CD4-positive, alpha-beta T cell treated with Interleukin-17A for 4 hours (primary cell): ENCODE results near the gene VTI1A.

Experiments
- DNase-seq: peaks from one replicate; pipeline ENCODE4 v3.0.0-alpha.2; 2020; ENCODE audit warnings: mixed read lengths

VTI1A gene

DNA sequence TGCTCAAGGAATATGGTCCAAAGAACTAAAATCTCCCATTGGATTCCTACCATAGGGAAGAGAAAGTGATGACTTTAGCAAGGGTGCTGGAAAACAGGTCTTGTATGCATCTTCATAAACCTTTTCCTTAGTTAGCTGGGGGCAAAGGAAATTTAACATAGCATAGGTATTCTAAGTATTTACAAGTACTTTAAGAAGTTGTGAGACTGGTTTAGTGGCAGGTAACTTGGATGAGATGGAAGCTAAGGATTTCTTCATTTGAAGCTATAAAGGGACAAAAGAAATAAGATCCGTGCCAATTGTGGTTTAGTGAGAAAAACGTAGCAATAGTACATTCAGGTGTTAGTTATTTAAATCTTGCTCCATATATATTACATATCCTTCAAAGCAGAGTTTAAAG lies 319.6 kb downstream of the VTI1A start:
- DNase-seq: no peak

DNA sequence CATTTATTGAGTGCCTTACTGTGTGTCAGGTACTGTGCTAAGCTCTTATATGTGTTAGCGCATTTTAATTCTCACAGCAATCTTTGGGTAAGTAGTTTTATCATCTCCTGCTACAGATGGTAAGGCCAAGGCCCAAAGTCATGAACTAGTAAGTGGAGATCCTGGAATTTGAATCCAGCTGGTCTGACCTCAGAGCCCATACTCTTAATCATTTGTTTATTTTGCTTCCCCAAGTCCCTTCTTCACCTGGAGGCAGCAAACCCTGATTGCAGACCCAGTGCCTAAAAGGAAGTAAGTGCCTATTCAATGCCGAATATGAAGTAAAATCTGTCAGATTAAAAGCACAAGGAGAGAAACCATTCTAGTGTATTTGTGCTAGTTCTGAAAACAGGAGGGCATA lies 320.1 kb downstream of the VTI1A start:
- no peak for DNase-seq

DNA sequence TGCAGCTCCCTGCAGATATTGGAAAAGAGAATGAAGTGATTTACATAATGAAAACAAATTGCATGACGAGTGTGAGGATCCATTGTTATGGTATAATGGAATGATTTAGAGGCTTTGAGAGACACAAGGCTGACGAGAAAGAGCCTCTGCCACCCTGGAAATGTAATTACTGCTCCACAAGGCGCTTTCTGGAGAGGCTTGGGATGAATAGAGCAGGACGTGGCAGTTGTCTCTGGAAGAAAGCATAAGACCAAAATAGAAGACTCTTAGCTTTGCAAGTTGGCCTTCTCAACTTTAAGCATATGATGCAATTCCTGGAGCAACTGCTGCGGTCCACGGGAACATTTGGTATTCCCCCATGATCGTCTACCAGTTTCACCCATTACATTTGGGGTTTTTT lies 321.1 kb downstream of the VTI1A start:
- DNase-seq: no peak

DNA sequence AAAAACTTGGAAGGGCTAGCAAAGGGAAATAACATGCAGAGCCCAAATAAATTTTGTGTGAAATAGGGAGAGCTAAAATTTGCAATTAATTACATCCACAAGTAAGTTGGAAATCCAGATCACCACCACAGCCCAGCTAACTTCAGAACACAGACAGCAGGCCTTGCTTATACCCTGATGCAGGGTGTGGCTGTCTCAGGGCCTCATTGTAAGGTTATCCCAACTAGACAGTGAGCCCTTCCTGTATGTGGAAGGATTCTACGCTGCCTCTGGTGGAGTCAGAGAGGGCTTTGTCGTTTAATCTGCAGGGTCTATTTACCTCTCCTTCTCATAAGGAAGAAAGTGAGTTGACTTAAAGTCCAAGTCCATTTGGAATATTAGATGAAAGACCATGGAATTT lies 322.1 kb downstream of the VTI1A start:
- no peak for DNase-seq

DNA sequence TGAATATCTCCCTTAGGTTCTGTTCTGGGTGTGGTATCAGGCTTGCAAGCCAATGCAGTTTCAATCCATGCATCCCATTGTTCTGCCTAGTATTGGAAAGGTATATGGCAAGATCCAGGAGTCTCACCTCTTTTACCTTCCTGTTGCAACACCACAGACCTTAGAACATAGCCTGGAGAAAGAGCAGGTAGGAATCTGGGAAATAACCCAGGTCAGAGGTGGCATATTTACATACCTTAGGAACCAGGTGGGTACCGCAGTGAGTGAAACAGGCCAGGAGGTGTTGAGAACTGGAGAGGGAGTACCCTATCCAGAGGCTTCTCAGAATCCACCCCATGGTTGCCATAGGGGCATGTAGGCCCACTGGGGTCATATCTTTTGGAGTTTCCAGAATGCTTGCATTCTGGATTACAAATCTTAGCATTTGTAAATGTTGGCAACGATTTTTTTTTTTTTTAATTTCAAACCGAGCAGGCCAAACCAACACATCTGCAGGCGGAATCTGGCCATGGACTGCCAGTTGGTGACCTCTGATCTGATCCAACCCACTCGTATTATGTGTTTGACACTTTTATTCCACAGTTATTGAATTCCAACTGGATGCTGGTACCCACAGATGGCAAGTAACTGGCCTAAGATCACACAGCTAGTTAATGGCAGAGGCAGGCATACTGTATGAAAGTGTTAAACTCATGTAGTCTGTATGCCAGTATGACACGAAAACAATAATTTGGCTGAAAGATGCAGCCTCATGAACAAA lies 322.8 kb downstream of the VTI1A start:
- no peak for DNase-seq

DNA sequence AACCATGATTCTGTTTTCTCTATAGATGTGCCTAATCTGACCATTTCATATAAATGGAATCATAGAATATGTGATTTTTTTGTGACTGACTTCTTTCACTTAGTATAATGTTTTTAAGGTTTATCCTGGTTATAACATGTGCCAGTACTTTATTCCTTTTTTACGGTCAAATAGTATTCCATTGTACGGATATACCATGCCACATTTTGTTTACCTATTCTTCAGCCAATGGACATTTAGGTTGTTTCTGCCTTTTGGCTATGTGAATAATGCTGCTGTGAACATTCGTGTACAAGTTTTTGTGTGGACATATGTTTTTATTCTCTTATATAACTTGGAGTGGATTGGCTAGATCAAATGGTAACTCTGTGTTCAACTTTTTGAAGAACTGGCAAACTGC lies 324.7 kb downstream of the VTI1A start:
- no peak for DNase-seq

DNA sequence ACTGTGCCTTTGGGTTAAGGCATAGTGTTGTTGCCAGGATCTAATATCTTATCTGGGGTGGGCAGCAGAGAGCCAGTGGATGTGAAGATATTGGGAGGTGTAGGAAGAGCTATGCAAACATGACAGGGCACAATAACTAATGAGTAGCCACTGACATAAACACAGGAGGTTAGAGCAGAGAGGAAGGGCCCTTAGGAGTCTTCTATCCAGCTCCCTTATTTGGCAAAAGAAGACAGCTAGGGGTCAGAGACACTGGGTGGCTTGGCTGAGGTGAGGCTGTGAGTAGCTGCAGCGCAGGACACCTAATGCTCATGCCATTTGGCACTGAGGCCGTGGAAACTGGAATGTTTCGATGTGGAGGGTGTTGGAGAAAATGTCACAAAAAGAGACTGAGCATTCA lies 326.8 kb downstream of the VTI1A start:
- DNase-seq: no peak

DNA sequence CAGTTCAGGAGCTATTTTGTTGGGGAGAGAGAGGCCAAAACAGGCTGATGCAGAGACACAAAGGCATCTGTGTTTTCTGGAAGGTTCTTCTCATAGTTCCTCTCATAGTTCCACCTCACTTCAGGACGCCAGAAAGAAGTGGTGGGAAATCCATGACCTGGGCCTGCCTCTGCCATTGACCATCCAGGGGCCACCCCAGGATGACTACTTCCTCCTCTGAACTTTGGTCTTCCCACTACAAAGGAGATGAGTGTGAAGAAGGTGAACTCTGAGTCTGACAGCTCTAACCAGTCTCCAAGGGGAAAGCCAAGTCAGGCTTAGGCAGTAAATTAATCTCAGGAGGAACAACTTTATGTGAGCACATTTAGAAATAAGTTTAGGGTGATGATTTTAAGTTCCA lies 327.2 kb downstream of the VTI1A start:
- DNase-seq: no peak

DNA sequence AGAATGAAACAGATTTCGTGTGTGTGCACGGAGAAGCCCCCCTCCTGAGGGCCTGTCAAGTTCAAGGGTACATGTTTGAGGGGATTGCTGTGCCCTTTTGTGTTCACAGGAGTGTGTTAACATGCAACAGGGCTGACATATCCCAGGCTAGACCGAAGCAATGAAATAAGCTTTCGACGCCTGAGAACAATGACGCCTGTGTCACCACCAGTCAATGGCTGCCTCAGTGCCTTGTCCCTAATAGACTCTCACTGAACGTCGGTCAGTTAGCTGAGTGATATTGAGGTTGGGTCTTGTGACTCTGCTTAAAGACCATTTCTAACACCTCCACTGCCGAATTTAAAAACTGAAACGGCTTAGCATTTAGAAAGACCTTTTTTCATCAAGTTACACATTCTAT lies 327.8 kb downstream of the VTI1A start:
- no peak for DNase-seq

DNA sequence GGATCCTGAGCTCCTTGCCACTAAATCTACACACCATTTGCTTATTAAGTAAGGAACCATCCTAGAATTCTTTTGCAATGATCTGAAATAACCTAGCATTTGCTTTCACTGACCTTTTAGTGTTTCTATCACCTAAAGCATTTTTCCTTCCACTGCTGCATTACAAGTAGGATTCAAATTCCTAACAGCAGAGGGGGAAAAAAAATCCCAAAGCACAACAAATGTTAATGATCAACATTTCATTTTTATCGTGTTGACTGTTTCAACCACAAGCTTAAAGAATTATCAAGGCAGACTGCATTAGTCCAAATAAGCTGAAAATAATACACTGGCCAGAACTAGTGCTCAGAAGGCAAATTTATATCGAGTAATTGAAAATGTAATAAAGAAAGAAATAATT lies 328.4 kb downstream of the VTI1A start:
- no peak for DNase-seq

DNA sequence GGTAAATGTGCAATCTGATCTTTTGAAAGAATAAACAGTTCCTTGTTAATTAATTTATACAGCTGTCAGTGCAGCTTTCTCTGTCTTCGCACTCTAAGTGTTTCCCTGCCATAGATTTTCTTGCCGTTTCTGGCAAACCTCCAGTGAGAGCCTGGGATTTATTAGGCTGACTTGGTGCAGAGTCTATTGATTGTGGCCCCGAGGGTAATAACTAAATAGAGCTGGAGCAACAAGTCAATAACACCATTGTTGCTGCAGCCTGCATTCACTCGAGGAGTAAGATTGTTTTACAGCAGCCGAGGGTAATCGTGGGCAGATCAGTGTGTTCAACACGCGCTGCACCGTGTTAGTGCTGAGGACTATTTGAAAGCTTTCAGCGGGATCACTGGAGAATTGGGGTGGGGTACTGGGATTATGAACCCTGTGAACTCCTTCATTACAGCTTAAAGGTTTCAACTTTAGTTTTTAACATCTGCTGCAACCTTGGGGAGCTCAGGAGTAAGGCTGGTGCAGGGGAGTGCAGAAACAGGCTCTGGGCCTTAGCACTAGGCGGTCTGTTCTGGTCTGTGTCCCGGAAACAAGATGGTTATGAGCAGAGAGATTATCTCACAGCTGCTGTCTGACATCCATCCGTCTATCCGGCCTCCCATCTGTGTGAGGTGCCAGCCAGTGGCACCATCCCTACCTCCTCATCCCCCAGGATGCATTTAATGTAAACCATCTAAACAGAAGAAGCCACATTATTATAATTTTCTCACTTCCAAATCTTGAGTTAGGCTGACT lies 329.1 kb downstream of the VTI1A start:
- DNase-seq: no peak

DNA sequence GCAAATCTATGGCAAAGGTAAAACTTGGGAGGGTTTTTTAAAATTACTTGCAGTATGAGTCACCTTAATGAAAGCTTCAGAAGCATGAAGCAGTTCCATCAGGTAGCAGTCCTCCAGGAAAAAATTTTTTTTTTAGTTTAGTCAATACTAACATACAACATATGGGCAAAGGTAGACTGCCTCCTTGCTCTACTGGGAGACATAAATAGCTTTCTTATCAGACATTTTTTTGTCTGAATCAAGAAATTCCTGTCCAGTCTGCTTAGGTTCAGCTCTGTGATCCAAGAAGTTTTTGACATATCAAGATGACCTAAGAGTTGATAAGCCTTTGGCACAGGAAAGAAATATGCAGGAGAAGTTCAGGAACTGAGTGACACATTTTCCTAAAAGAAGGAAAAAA lies 331.6 kb downstream of the VTI1A start:
- no peak for DNase-seq

DNA sequence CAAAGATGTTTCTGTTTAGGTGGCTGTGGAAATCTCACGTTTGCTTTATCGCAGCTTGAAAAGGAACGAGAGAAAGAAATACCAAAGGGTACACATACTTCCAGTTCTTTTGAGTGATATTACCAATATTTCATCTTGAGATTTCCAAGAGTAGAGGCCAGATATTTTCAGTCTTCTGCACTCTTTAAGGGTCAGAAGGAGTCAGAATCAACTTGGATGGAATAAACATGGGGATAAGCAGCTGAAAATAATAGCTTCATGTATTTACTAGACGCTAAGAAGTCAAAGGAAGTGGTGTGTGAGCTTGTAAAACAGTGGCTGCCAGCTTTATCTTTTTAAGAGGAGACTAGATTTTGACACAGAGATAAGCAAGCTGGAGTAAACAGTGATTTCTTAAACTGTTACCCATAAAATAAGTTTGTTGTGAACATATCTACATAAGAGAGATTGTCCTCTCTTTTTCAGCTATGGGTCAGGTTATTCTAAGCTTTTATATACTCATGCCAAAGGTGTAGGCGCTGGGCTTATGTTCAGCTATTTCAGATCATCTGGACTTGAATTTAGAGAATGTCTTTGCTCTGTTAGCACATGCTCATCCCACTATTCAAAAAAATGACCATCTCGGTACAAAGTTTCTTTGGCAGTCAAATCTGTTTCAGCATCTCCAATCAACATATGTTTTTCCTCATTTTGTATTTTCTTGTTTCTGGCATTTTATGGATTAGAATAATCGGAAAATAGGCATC lies 332.2 kb downstream of the VTI1A start:
- no peak for DNase-seq

DNA sequence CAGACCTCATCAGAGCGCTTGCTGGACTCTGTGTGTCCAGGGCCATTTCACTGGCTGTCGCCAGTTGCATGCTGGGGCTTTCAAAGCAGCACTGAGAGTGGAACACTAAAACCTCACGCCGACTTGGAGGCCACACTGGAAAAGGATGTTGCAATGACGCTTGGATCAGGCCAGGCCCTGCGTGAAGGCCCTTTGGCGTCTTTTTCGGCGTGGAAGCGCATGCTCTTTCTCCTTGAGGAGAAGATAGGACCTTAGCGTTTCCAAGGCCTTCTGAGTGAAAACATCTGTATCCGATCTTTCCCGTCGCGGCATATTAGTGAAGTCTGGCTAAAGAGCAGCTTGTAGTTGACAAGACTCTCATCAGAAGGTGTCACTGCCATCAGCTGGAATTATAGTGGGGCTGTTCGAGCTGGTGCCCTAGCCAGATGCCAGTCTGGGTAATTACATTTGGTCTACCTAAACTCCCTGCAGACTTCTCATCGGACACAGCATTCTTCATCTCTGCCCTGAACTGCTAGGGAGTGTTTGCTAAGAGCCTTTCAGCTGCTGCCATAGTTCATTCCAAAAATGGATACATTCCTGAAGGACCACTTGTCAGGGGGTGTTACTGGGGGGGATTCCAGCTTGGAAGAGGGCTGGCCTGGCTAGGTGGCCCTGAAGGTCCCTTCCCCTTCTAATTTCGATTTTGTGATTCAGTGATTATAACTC lies 335.3 kb downstream of the VTI1A start:
- no peak for DNase-seq

DNA sequence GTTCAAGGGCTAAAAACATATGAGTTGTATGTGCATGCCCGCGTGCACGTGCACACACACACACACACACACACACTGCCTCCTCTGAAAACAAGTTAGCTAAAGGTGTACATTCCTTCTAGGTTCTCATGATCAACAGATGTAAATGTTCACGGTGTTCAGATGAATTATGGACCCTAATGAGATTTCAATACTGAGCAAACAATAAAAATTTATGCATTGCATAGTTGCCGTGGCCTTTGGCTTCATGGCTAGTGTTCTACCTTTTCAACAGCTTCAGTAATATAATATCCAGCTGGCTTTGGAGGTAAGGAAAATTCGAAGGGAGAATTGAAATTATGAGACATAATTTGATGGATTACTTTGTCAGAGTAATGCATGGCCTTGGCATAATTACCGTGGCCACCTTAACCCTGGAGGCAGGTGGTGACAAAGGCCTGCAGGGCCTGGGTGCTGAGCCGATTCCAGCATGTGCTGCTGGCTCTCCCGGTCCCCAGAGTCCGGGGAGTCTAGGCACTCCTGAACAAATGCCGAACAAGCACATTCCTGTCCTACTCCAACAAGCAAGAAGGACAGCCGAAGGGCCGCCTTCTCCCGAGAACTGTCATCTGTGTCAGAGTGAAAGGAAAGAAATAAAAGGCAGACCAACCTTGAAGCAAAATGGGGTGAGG lies 336.5 kb downstream of the VTI1A start:
- DNase-seq: no peak

DNA sequence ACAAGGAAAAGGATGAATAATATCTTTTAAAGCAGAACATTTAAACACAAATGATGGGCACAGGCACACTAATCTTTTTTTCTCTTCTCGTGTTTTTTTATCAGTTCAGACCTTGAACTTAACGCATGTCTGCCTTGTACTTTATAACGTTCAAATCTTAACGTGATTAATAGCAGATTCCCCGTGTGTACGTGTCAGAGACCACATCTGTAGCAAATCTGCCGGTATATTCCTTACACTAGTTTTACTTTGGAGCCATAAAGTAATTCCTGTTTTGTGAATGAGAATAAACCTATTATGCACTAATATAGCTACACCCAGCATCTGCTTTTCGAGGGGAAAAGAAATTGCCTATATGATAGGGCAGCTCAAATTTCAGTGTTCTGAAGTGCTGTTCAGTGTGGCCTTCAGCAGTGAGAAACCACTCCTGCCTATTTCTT lies 337.0 kb downstream of the VTI1A start:
- DNase-seq: no peak

DNA sequence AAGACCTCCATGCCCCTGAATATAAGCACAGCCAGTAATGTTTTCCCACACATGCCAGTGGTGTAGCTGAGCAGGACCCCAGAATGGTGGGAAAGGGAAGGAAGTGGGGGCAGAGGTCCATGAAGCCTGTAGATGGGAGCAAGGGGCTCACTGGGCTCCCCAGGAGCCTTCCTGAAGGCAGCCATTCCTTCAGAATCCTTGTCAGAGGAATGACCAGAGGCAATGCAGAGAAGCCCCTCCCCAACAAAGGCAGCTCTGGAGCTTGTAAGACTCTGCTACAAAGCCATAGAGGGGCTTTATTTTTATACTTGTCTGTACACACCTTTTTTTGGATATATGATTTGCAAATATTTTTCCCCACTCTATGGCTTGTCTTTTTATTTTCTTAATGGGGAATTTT lies 338.1 kb downstream of the VTI1A start:
- no peak for DNase-seq

DNA sequence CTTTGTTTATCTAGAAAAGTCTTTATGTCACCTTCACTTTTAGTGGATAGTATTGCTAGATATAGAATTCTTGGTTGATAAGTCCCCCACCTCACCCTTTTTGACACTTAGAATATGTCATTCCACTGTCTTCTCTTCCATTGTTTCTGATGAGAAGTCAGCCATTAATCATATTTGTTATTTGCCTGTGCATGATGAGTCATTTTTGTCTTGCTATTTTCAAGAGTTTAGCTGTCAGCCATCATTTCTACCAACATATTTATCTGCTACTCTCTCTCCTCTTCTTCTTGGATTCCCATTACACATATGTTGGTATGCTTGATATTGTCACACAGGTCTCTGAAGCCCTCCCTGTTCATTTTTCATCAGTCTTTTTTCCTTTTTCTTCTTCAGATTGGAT lies 342.2 kb downstream of the VTI1A start:
- DNase-seq: no peak

DNA sequence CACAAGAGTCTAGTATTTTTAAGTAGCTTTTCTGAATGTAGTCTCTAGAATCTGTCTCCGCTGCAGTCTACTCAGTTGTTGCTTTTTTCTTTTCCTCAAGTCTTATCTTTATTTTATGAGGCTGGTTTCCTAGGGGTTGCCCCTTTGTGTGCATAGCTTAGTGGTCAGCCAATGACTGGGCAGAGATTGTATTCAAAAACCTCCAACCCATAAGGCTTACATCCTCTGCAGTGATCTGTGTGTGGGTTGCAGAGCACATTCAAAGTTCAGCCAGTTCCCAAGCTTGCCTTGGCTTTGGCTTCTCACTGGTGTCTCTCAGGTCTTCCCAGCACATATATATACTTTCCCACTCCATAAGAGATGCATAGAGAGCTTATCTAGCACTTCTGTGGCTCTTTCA lies 343.0 kb downstream of the VTI1A start:
- DNase-seq: no peak

DNA sequence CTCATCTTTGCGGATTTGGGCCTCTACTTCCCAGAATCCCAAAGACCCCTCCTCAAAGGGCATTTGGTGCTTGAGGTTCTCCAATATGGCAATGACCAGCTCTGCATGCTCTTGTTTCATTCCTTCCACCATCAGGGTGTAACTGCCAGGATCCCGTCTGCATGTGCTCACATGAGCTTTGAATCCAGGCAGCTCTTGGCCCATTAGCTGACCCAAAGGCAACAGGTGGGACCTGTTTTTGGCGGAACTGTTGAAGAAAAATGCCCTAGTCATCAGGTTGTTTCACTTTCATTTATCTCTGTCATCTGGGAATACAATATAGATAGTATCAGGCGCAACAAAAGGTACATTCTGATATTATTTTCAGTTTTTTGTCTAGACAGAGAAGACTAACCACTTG lies 343.9 kb downstream of the VTI1A start:
- DNase-seq: no peak

DNA sequence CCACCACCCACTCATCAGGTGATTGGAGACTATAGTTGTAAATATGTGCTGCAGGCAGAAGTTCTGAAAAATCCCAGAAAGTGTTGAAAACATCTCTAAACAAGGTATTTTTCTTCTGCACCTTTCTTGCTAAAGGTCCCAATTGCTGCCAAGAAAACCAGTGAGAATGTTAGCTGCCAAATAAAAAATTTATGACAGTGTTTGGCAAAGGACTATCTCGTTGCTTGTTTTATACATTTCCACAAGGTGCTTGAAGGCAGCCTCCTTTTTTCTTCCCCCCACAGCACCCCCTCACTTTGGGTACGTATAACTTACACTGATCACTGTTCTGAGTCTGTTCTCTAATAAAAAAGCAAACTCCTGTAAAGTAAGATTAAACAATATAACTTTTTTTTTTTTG lies 344.4 kb downstream of the VTI1A start:
- no peak for DNase-seq

DNA sequence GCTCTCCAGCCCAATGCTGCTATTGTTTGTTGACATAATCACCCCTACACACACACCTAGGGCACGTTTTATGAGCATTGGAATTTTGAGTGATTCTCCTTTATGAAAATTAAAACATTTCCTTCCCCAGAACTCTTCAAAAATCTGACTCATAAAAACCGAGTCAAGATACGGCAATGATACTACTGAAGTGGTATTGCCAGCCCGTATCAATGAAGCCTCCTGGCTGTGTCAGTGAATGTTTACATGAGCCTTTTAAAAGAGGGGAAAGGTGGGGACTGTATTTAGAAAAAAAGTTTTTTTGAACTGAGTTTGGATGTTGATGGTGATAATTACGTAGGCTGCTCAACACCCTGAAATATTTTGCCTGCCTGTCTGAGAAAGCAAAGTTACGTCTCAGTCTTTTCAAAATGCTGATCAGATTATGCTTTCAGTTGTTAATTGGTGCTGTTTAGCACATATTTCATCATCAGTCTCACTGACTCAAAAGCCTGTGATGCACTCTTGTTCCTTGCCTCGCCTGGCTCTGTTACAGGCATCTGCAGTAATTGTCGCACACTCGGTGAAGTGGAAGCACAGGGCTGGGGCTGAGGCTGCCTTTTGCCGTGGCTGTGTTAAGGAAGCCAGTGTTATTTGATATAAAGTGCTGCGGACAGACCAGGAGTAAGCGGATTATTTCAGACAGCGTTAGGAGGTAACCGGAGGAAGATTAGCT lies 345.6 kb downstream of the VTI1A start:
- DNase-seq: no peak
